ENCODE data around the gene SLAIN1. TPM values are rescaled to one million over a fixed set of nuclear protein-coding genes. Genes with fewer than 3 reads are reported as not detected.

SLAIN1 gene

DNA sequence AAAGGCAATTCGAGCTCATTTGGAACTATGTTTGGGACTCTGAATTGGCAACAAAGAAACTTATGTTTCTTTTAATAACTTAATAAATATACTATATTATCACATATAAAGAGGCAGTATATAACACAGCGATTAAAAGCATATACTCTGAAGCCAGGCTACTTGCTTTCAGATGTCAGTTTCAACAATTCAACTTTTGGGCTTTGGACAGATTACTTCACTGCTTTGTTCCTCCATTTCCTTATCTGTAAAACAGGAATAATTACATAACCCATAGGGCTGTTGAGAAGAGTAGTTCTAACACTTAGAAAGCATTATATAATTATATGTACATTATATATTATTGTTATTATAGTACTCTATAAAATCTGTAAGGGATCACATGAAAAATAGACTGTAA, 113.9 kb downstream of the SLAIN1 start:
- no peaks in the 10 kb centered on the region for H3K27me3 ChIP-seq (ENCODE audit: control insufficient read depth in 1 of 2, insufficient read depth in 1 of 2, low read length in 2 of 2)
- no peak overlapping the region for H3K4me2 ChIP-seq (ENCODE audit: low read length, poor library complexity, severe bottlenecking)
- H2AFZ ChIP-seq (ENCODE audit: low read depth, low read length): no peak overlapping the region
- H2AK5ac ChIP-seq (ENCODE audit: low read length, severe bottlenecking): no peak overlapping the region
- H3K4ac ChIP-seq (ENCODE audit: low read depth in 1 of 2, low read length in 2 of 2): no peak overlapping the region
- no peaks in the 10 kb centered on the region for H3K9me3 ChIP-seq (ENCODE audit: control insufficient read depth, low read length)
- H3K14ac ChIP-seq (ENCODE audit: low read length in 2 of 2): no peak overlapping the region
- no peak overlapping the region for H3K4me3 ChIP-seq (ENCODE audit: insufficient read depth in 1 of 2, low read depth in 1 of 2, low read length in 2 of 2)
- H3K9ac ChIP-seq (ENCODE audit: low read length): no peak overlapping the region
- no peak overlapping the region for H3K23ac ChIP-seq (ENCODE audit: low read length in 2 of 2)
- H2BK5ac ChIP-seq (ENCODE audit: low read depth, low read length, poor library complexity, severe bottlenecking): no peak overlapping the region
- no peak overlapping the region for H3K18ac ChIP-seq (ENCODE audit: low read depth in 1 of 2, low read length in 2 of 2)
- DNase-seq: no peak
- H2BK120ac ChIP-seq (ENCODE audit: low read depth, low read length): no peak overlapping the region
- no peak overlapping the region for H2BK15ac ChIP-seq (ENCODE audit: low read depth, poor library complexity, severe bottlenecking)
- 100% methylated on average over 1 of the region's 2 CpGs for WGBS
- no peaks in the 10 kb centered on the region for H3K36me3 ChIP-seq (ENCODE audit: control insufficient read depth in 1 of 2, insufficient read depth in 2 of 2, low read depth in 1 of 2, low read length in 2 of 2)
- no peak overlapping the region for H4K8ac ChIP-seq (ENCODE audit: low read length)
- no peaks in the 10 kb centered on the region for H3K79me1 ChIP-seq (replicated peaks; ENCODE audit: low read length, poor library complexity, severe bottlenecking)
- no peak overlapping the region for H4K91ac ChIP-seq (ENCODE audit: low read length)
- H3K27ac ChIP-seq (ENCODE audit: low read length, poor library complexity, severe bottlenecking): no peak overlapping the region
- H2BK12ac ChIP-seq (ENCODE audit: low read length in 2 of 2): no peak overlapping the region
- no peaks in the 10 kb centered on the region for H3K4me1 ChIP-seq (ENCODE audit: control insufficient read depth, insufficient read depth, low read depth, low read length)

DNA sequence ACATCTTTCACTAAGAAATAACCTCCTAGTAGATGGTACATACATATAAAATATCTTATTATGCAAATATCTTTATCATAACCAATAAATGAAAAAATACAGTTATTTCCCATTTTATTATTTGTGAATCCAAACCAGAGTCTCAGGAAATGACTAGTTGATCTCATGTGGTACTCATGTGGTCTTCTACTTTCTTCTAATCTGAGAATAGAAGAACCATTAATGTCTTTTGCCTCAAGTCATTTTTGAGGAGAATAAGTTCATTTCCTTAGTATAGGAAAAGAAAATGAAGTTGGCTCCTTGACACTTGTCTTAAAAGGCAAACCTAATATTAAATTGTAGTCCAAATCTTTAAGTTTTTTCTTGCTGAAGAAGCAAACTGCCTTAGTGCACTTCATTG, 114.5 kb downstream of the SLAIN1 start:
- no peak overlapping the region for H2BK120ac ChIP-seq (ENCODE audit: low read depth, low read length)
- no peak overlapping the region for H3K4me3 ChIP-seq (ENCODE audit: insufficient read depth in 1 of 2, low read depth in 1 of 2, low read length in 2 of 2)
- H3K4me2 ChIP-seq (ENCODE audit: low read length, poor library complexity, severe bottlenecking): no peak overlapping the region
- H4K8ac ChIP-seq (ENCODE audit: low read length): no peak overlapping the region
- H2BK12ac ChIP-seq (ENCODE audit: low read length in 2 of 2): no peak overlapping the region
- no peaks in the 10 kb centered on the region for H3K9me3 ChIP-seq (ENCODE audit: control insufficient read depth, low read length)
- no peak overlapping the region for H3K18ac ChIP-seq (ENCODE audit: low read depth in 1 of 2, low read length in 2 of 2)
- H2BK15ac ChIP-seq (ENCODE audit: low read depth, poor library complexity, severe bottlenecking): no peak overlapping the region
- H3K4me1 ChIP-seq (ENCODE audit: control insufficient read depth, insufficient read depth, low read depth, low read length): no peaks in the 10 kb centered on the region
- H3K9ac ChIP-seq (ENCODE audit: low read length): no peak overlapping the region
- H3K4ac ChIP-seq (ENCODE audit: low read depth in 1 of 2, low read length in 2 of 2): no peak overlapping the region
- no peak overlapping the region for H2BK5ac ChIP-seq (ENCODE audit: low read depth, low read length, poor library complexity, severe bottlenecking)
- no peak overlapping the region for H3K23ac ChIP-seq (ENCODE audit: low read length in 2 of 2)
- no peaks in the 10 kb centered on the region for H3K79me1 ChIP-seq (replicated peaks; ENCODE audit: low read length, poor library complexity, severe bottlenecking)
- no peak overlapping the region for H3K14ac ChIP-seq (ENCODE audit: low read length in 2 of 2)
- no peak for DNase-seq
- H3K27me3 ChIP-seq (ENCODE audit: control insufficient read depth in 1 of 2, insufficient read depth in 1 of 2, low read length in 2 of 2): no peaks in the 10 kb centered on the region
- H2AK5ac ChIP-seq (ENCODE audit: low read length, severe bottlenecking): no peak overlapping the region
- no peaks in the 10 kb centered on the region for H3K36me3 ChIP-seq (ENCODE audit: control insufficient read depth in 1 of 2, insufficient read depth in 2 of 2, low read depth in 1 of 2, low read length in 2 of 2)
- no peak overlapping the region for H4K91ac ChIP-seq (ENCODE audit: low read length)
- H3K27ac ChIP-seq (ENCODE audit: low read length, poor library complexity, severe bottlenecking): no peak overlapping the region
- no peak overlapping the region for H2AFZ ChIP-seq (ENCODE audit: low read depth, low read length)

Small RNA genes lying within 50 kb of the gene (small RNA-seq; reads per million reads assigned to genes)
- not detected for gene MIR3665 (ENCODE audit: low read depth)
- gene SPTLC1P5 (ENCODE audit: low read depth): not detected
